Measurements from ENCODE around the gene COX14. TPM values are rescaled to one million over a fixed set of nuclear protein-coding genes. Genes with fewer than 3 reads are reported as not detected.

COX14 gene
- total RNA-seq, 1 experiment from 2014 or later, result 31.9 TPM

DNA sequence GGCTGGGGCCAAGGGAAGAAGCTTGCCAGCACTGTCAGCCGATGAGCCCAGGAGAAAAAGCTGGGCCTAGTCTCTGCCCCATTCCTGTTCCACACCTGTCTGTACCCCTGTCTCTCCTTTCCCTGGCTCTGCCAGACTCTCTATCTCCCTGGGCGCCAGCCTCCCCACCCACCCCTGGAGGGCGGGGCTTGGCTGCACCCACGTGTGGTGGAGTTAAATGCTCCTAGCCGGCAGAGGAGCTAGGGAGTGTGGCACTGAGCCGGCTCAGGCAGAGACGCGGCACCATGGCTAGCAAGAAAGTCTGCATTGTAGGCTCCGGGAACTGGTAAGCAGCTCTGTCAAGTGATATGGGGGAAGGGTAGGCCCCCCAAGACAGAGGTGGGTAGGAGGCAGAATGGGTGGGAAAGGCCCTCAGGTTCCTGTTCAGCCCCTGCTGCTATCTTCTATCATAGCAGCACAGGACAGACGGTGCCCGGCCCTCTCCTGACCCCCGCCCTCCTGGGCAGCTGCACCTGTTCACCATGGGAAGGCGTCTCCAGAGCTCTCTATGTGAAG lies 8.2 kb upstream of the COX14 start, which contains the start of gene GPD1:
GPD1 (plus strand) TSS at position 242 of the 555 bp plus-strand sequence; CDS start at position 285, 43 bp downstream.
- H2BK15ac ChIP-seq (ENCODE audit: low read depth, low read length), result no peak within 1 kb of the TSS
- H3K4me3 Mint-ChIP-seq, result no peak within 1 kb of the TSS
- H3K23me2 ChIP-seq (ENCODE audit: insufficient read length, low read depth, low read length, poor library complexity, severe bottlenecking), result no peaks in the 10 kb centered on the region
- H4K91ac ChIP-seq (ENCODE audit: insufficient read length, low read depth, low read length), result no peak within 1 kb of the TSS
- no peak within 1 kb of the TSS for H3K27ac ChIP-seq (ENCODE audit: insufficient read length, low read depth, low read length)
- H3K27ac Mint-ChIP-seq, result peak within 1 kb of the TSS; percentile 15 to 57 (median 21); a peak in 4 of 7 replicates
- no peak within 1 kb of the TSS for H3T11ph ChIP-seq (ENCODE audit: low read length)
- H3K4me1 Mint-ChIP-seq, result peaks cover 44 to 46% of the 10 kb centered on the region in 2 experiments
- no peaks in the 10 kb centered on the region for H3K9me3 Mint-ChIP-seq
- H4K20me1 ChIP-seq (ENCODE audit: control insufficient read depth, insufficient read depth, insufficient read length), result no peaks in the 10 kb centered on the region
- H4K8ac ChIP-seq (replicated peaks; ENCODE audit: insufficient read length, low read depth, low read length), result no peak within 1 kb of the TSS
- no peak within 1 kb of the TSS for H4K5ac ChIP-seq (ENCODE audit: insufficient read length, low read depth, low read length)
- H3K23ac ChIP-seq (ENCODE audit: insufficient read length, low read depth, low read length), result no peak within 1 kb of the TSS
- WGBS (ENCODE audit: extremely low coverage, insufficient read length, low lambda C conversion rate), result no CpG with 5 or more reads among the region's 13 CpGs
- TF ChIP-seq, protein P1, sequence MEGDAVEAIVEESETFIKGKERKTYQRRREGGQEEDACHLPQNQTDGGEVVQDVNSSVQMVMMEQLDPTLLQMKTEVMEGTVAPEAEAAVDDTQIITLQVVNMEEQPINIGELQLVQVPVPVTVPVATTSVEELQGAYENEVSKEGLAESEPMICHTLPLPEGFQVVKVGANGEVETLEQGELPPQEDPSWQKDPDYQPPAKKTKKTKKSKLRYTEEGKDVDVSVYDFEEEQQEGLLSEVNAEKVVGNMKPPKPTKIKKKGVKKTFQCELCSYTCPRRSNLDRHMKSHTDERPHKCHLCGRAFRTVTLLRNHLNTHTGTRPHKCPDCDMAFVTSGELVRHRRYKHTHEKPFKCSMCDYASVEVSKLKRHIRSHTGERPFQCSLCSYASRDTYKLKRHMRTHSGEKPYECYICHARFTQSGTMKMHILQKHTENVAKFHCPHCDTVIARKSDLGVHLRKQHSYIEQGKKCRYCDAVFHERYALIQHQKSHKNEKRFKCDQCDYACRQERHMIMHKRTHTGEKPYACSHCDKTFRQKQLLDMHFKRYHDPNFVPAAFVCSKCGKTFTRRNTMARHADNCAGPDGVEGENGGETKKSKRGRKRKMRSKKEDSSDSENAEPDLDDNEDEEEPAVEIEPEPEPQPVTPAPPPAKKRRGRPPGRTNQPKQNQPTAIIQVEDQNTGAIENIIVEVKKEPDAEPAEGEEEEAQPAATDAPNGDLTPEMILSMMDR (conservative IDR thresholded peaks at IDR 0.05), result no peak
- peaks cover 4% of the 10 kb centered on the region for H3K27me3 Mint-ChIP-seq (ENCODE audit: low read depth)
- no peaks in the 10 kb centered on the region for H3K27me3 ChIP-seq (ENCODE audit: insufficient read depth, low read length)
- no peak within 1 kb of the TSS for H2AK5ac ChIP-seq (ENCODE audit: insufficient read length, low read length)
- no peak within 1 kb of the TSS for H3K9ac ChIP-seq (ENCODE audit: extremely low read depth, insufficient read length, low read length)
- no peak within 1 kb of the TSS for H2BK5ac ChIP-seq (ENCODE audit: insufficient read length, low read length)
- H2BK120ac ChIP-seq (ENCODE audit: low read depth, low read length, poor library complexity, severe bottlenecking), result no peak within 1 kb of the TSS
- no peak within 1 kb of the TSS for H2AFZ ChIP-seq (ENCODE audit: low read length)
- H3K4ac ChIP-seq (ENCODE audit: low read depth, low read length), result no peak within 1 kb of the TSS
- peak; percentile 76 for DNase-seq
- H3K9me3 ChIP-seq (ENCODE audit: control insufficient read depth, low read depth, low read length), result no peaks in the 10 kb centered on the region
- H3K14ac ChIP-seq (ENCODE audit: insufficient read depth, low read length), result peak within 1 kb of the TSS; percentile 9; the same call in 1 of the 2 replicates
- peaks cover 14 to 32% (median 26%) of the 10 kb centered on the region in 3 experiments for H3K36me3 Mint-ChIP-seq (ENCODE audit: insufficient read depth in 1 of 3, low read depth in 3 of 3)
- no peak within 1 kb of the TSS for H3K56ac ChIP-seq (ENCODE audit: insufficient read length, low read depth, low read length)
- H3K18ac ChIP-seq (ENCODE audit: insufficient read length, low read depth, low read length), result no peak within 1 kb of the TSS
- no peaks in the 10 kb centered on the region for H3K79me2 ChIP-seq (ENCODE audit: insufficient read depth, low read length)
- H3K4me1 ChIP-seq (ENCODE audit: insufficient read depth, low read length), result no peaks in the 10 kb centered on the region; the same call in 1 of the 2 replicates
- H2BK12ac ChIP-seq (ENCODE audit: insufficient read length, low read depth, low read length), result no peak within 1 kb of the TSS
- no peaks in the 10 kb centered on the region for H3K79me1 ChIP-seq (ENCODE audit: insufficient read depth, low read depth, low read length, poor library complexity, severe bottlenecking)
- no peak within 1 kb of the TSS for H3K4me2 ChIP-seq (ENCODE audit: insufficient read depth, insufficient read length, low read length)
- no peak within 1 kb of the TSS for H2BK20ac ChIP-seq (ENCODE audit: low read depth, low read length, poor library complexity, severe bottlenecking)

All from H9 (cell line).